H1 (cell line): Measurements from ENCODE around the gene IMP3.

Experiments
- EZH2 ChIP-seq: fragments of 200-600 bp; sonication (generic); IDR thresholded peaks from 2 replicates; pipeline ENCODE4 v1.7.1; 2012; ENCODE audit warnings: low read depth, mild to moderate bottlenecking, moderate library complexity, low read length, inconsistent platforms; ENCODE audit not compliant: severe bottlenecking
- POLR2AphosphoS5 ChIP-seq: IDR thresholded peaks from 2 replicates; pipeline ENCODE4 v1.6.1; 2011; ENCODE audit warnings: low read depth, low read length
- RAD21 ChIP-seq, 2 experiments: IDR thresholded peaks in 1 of 2; conservative IDR thresholded peaks in 1 of 2; 2 replicates each; pipeline ENCODE4 v1.6.1; 2011; ENCODE audit warnings: low read depth in 2 of 2, low read length in 2 of 2, improper control_type of control experiment in 1 of 2, inconsistent platforms in 1 of 2, mild to moderate bottlenecking in 1 of 2, moderate library complexity in 1 of 2
- TF ChIP-seq, protein P1 (sequence below), 3 experiments: IDR thresholded peaks; 1 replicate in 2 of 3; 2 replicates in 1 of 3; pipeline versions ENCODE4 v1.5.1 to v1.6.1; 2011; ENCODE audit warnings: low read length in 3 of 3, mild to moderate bottlenecking in 3 of 3, inconsistent platforms in 2 of 3, low read depth in 1 of 3, moderate library complexity in 1 of 3; ENCODE audit not compliant: insufficient read depth in 1 of 3; ENCODE audit errors: control extremely low read depth in 1 of 3

DNA sequence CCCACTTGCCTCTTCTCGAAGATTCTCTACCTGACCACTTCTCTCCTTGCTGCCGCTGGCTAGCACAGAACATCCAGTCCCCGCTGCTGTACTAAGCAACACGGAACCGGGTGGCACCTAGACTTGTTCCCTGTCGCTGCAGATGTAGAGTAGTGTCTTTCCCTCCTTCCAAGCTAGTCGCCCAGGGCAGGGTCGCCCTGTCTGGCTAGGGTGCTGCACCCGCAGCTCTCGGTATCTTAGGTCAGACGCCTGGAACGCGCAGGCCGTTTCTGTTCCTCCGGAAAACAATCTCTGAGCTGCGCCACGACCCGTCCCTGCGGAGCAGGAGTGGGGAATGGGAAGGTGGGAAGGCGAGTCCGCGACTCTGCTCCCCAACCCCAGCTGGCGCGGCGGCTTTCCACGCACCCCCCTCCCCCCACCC, 6.9 kb upstream of the IMP3 start:
- TF ChIP-seq, protein P1, sequence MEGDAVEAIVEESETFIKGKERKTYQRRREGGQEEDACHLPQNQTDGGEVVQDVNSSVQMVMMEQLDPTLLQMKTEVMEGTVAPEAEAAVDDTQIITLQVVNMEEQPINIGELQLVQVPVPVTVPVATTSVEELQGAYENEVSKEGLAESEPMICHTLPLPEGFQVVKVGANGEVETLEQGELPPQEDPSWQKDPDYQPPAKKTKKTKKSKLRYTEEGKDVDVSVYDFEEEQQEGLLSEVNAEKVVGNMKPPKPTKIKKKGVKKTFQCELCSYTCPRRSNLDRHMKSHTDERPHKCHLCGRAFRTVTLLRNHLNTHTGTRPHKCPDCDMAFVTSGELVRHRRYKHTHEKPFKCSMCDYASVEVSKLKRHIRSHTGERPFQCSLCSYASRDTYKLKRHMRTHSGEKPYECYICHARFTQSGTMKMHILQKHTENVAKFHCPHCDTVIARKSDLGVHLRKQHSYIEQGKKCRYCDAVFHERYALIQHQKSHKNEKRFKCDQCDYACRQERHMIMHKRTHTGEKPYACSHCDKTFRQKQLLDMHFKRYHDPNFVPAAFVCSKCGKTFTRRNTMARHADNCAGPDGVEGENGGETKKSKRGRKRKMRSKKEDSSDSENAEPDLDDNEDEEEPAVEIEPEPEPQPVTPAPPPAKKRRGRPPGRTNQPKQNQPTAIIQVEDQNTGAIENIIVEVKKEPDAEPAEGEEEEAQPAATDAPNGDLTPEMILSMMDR (IDR thresholded peaks at IDR 0.05; ENCODE audit: control extremely low read depth in 1 of 3, insufficient read depth in 1 of 3, low read depth in 1 of 3, low read length in 3 of 3) = no peak
- TF ChIP-seq RAD21 (IDR thresholded peaks at IDR 0.05 in 1 of 2, conservative IDR thresholded peaks at IDR 0.05 in 1 of 2; ENCODE audit: low read depth in 2 of 2, low read length in 2 of 2) = no peak
- peak; percentile 40 for TF ChIP-seq EZH2
- no peak for TF ChIP-seq POLR2AphosphoS5
